NCI-H128 (cell line): Measurements from ENCODE around the gene OR8G1.
"Not testable (repeated sequence)": the region's sequence is repeated elsewhere in the genome, so short reads cannot be mapped to it uniquely, and the experiment has no call there.

Source experiments
- DNase-seq: peaks from one replicate; lab custom pipeline; 2025; ENCODE audit not compliant: unreplicated experiment; lab: John Stamatoyannopoulos, UW

OR8G1 gene

GRCh38 chr11:124240621-124241397 lies at the start of gene OR8G1:
OR8G1 (plus strand) TSS chr11:124241095; CDS start chr11:124249676, 8,581 bp downstream.
- DNase-seq, result no peak

- DNase-seq, result no peak
Observed at GRCh38 chr11:124193221-124194010, 47.5 kb upstream of the OR8G1 start.

GRCh38 chr11:124194293-124195188 lies 46.4 kb upstream of the OR8G1 start:
- DNase-seq, result no peak

GRCh38 chr11:124195189-124195734 lies 45.6 kb upstream of the OR8G1 start:
- DNase-seq, result no peak

GRCh38 chr11:124197999-124198398 lies 42.9 kb upstream of the OR8G1 start:
- no peak for DNase-seq

GRCh38 chr11:124198897-124199296 lies 42.0 kb upstream of the OR8G1 start:
- no peak for DNase-seq

- DNase-seq, result no peak
Observed at GRCh38 chr11:124199702-124200101, 41.2 kb upstream of the OR8G1 start.

- DNase-seq, result no peak
Observed at GRCh38 chr11:124200671-124201070, 40.2 kb upstream of the OR8G1 start.

- DNase-seq, result no peak
Observed at GRCh38 chr11:124202951-124203350, 37.9 kb upstream of the OR8G1 start.

GRCh38 chr11:124204008-124204407 lies 36.9 kb upstream of the OR8G1 start:
- DNase-seq, result no peak

GRCh38 chr11:124207102-124207792 lies 33.6 kb upstream of the OR8G1 start:
- no peak for DNase-seq

GRCh38 chr11:124209824-124210357 lies 31.0 kb upstream of the OR8G1 start:
- DNase-seq, result no peak

GRCh38 chr11:124210421-124210820 lies 30.5 kb upstream of the OR8G1 start:
- no peak for DNase-seq

GRCh38 chr11:124211321-124211720 lies 29.6 kb upstream of the OR8G1 start:
- DNase-seq, result no peak

- no peak for DNase-seq
Observed at GRCh38 chr11:124214027-124214426, 26.9 kb upstream of the OR8G1 start.

- no peak for DNase-seq
Observed at GRCh38 chr11:124219126-124219525, 21.8 kb upstream of the OR8G1 start.

- no peak for DNase-seq
Observed at GRCh38 chr11:124222407-124222806, 18.5 kb upstream of the OR8G1 start.

GRCh38 chr11:124224618-124225423 lies 16.1 kb upstream of the OR8G1 start:
- not testable (repeated sequence) for DNase-seq

- no peak for DNase-seq
Observed at GRCh38 chr11:124225471-124225870, 15.4 kb upstream of the OR8G1 start.
